HG03378 (cell line): ENCODE results near the gene AEBP1.

Experiments
- ATAC-seq: cut with Tn5 transposase; IDR thresholded peaks from one replicate; pipeline ENCODE4 v1.9.1; 2021; ENCODE audit warnings: mild to moderate bottlenecking, moderate library complexity; ENCODE audit not compliant: unreplicated experiment

AEBP1 gene

DNA sequence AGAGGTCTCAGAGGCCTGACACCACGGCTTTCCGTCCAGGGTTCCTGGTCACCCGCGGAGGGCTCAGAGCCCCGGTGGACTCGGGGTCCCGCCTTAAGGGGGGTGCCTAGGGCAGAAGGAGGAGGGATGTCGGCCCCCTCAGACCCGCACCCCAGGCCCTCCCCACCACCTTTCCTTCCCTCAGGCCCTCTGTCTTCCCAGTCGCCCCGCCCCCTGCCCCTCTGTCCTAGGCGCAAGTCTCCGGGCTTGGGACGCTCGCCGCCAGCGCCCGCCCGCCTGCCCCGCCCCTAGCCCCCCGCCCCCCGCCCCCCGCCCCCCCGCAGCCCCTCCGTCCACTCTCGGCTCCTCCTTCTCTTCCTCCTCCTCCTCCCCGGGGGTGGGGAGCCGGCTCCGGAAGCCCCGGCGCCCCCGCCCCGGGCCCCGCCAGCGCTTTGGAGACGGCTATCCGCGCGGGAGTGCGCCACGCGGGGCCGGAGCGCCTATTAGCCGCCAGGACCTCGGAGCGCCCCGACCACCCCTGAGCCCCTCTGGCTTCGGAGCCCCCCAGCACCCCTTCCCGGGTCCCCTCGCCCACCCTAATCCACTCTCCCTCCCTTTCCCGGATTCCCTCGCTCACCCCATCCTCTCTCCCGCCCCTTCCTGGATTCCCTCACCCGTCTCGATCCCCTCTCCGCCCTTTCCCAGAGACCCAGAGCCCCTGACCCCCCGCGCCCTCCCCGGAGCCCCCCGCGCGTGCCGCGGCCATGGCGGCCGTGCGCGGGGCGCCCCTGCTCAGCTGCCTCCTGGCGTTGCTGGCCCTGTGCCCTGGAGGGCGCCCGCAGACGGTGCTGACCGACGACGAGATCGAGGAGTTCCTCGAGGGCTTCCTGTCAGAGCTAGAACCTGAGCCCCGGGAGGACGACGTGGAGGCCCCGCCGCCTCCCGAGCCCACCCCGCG, at the start of gene AEBP1:
Gene AEBP1, plus strand, starts transcription at position 423 of the 937 bp plus-strand sequence. Its CDS starts 321 bp downstream, at position 744.
- no peak for ATAC-seq

DNA sequence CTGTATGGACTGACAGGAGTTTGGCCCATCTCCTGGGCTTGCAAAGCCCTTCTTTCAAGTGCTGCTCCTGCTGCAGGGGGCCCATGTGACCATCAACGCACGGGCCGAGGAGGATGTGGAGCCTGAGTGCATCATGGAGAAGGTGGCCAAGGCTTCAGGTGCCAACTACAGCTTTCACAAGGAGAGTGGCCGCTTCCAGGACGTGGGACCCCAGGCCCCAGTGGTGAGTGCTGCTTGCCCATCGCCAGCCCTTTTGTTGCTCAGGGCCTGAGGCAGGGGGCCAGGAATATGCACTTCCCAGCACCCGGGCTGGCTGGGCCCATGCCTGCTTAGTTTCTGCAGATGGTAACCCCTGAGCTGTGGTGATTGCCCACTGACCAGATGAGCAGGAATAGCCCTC, 47.5 kb upstream of the AEBP1 start:
- no peak for ATAC-seq

DNA sequence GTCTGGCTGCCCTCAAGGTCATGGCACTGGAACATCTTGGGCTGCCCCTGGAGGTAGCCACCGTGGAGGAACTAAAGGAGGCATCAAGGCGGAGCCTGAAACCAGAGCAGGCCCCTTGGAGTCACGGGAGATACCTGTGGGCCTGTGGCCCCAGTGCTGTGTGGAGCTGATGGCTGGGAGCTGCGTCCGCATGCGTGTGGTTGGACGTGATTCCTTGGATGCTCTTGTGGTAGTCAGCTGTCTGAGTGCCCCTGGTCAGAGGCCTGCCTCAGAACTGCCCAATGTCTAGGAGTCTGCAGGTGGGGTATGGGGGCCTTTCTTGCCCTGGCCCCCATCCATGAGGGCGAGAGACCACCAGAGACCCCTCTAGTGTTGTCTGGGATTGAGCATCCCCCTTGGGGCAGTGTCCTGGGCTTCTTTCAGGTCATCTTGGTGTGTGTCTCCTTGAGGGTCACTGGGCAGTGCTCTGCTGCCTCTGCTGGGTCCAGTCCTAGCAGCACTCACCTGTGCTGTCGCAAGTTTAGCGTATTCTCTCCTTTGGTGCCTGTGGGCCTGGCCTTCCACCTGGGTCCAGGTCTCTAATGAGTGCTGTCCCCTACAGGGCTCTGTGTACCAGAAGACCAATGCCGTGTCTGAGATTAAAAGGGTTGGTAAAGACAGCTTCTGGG, 46.8 kb upstream of the AEBP1 start:
- ATAC-seq = no peak

DNA sequence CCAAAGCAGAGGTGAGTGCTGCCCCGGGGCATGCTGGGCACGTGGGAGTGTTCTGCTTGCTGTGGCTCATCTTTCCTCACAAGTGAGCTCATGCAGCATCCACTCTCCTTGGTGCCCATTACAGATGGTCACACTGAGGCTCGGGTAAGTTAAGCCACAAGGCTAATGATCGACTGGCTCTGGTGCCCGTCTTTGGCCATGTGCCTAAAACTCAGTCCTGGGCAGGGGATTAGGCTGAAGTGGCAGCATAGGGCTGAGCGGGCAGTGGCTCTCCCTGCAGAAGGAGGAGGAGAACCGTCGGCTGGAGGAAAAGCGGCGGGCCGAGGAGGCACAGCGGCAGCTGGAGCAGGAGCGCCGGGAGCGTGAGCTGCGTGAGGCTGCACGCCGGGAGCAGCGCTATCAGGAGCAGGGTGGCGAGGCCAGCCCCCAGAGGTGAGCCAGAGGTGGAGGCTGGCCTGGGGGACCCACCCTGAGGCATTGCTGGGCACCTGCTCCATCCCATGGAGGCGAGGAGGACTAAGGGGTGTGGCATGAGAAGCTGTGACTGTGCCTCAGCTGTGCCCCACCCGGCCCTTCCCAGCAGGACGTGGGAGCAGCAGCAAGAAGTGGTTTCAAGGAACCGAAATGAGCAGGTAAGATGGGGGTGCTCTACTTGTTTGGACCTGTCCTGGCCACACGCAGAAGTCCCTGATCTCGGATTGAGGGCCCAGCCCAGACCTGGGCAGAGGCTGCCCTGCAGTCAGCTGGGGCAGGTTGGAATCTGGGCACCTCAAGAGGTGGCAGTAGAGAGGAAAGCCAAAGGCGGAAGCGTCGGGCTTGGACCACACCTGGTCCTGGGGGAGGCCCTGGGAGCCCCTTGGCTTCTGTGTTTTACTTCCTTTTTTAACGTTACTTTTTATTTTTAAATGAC, 46.0 kb upstream of the AEBP1 start:
- no peak for ATAC-seq

DNA sequence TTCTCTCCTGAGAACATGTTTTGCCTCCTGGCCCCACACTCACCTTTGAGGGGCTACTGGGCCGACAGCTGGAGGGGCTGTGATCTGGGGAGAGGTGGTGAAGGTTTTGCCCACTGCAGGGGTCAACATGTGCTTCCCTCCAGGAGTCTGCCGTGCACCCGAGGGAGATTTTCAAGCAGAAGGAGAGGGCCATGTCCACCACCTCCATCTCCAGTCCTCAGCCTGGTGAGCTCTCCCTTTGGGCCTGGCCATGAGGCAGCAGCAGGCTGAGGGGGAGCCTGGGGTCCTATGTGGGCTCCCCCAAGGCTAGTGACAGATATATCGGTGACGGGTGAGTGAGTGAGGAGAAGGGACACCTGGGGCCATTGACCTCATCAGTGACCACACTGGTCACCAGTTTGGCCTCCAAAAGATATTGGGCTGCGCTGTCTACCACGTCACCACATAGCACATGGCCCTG, 45.4 kb upstream of the AEBP1 start:
- ATAC-seq = no peak

DNA sequence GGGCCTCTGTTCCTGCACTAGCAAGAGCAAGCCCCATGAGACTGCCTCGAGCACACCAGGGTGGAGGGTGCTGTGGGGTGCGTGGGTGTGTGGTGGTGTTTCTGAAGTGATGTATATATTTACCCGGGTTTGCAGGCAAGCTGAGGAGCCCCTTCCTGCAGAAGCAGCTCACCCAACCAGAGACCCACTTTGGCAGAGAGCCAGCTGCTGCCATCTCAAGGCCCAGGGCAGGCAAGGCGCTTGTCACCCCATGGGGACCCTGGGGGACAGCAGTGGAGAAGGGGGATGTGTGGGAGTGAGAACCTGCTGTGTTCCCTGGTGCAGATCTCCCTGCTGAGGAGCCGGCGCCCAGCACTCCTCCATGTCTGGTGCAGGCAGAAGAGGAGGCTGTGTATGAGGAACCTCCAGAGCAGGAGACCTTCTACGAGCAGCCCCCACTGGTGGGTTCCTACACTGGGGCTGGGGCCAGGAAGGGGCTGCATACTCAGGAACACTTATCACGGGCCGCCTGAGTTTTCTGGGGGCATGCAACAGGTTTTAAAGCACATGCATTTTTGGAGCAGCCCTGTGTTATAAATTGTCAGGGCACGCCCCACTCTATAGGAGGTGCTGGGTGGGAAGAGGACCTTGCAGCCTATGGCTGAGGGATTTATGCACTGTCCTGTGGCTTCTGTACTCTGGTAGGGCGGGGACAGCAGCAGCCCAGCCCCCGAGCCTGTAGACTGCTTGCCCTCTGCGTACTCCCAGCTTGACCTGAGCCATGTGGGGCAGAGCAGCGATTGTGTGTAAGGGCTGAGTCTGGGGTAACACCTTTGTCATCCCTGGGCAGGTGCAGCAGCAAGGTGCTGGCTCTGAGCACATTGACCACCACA, 44.7 kb upstream of the AEBP1 start:
- ATAC-seq = peak; percentile 75

DNA sequence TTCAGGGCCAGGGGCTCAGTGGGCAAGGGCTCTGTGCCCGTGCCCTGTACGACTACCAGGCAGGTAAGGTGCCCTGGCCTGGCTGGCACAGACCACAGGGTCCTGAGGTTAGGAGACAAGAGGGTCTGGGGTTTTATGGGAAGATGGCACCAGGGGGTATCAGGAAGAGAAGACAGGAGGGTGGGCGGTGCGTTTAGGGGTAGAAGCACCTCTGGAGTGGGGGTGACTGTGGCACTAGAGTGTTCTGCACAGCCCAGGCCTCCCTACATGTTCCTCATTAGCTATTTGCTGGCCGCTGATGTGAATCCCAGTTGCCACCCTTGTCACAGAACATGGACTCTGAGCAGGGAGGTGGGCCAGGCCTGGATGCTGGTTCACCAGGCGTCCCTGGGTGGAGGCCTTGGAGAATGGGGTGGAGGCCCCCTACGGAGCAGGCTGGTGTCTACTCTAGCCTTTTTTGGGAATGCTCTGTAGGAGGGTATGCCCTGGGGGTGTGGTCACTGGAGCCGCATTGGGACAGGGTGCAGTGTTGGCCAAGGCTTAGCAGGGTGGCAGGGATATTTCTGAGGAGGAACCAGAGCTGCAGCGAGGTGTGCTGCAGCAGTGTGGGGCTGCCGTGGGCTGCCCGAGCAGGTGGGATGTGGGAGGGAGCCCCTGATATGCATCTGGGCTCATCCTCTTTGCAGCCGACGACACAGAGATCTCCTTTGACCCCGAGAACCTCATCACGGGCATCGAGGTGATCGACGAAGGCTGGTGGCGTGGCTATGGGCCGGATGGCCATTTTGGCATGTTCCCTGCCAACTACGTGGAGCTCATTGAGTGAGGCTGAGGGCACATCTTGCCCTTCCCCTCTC, 43.8 kb upstream of the AEBP1 start:
- no peak for ATAC-seq

DNA sequence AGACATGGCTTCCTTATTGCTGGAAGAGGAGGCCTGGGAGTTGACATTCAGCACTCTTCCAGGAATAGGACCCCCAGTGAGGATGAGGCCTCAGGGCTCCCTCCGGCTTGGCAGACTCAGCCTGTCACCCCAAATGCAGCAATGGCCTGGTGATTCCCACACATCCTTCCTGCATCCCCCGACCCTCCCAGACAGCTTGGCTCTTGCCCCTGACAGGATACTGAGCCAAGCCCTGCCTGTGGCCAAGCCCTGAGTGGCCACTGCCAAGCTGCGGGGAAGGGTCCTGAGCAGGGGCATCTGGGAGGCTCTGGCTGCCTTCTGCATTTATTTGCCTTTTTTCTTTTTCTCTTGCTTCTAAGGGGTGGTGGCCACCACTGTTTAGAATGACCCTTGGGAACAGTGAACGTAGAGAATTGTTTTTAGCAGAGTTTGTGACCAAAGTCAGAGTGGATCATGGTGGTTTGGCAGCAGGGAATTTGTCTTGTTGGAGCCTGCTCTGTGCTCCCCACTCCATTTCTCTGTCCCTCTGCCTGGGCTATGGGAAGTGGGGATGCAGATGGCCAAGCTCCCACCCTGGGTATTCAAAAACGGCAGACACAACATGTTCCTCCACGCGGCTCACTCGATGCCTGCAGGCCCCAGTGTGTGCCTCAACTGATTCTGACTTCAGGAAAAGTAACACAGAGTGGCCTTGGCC, 43.0 kb upstream of the AEBP1 start:
- ATAC-seq = no peak

DNA sequence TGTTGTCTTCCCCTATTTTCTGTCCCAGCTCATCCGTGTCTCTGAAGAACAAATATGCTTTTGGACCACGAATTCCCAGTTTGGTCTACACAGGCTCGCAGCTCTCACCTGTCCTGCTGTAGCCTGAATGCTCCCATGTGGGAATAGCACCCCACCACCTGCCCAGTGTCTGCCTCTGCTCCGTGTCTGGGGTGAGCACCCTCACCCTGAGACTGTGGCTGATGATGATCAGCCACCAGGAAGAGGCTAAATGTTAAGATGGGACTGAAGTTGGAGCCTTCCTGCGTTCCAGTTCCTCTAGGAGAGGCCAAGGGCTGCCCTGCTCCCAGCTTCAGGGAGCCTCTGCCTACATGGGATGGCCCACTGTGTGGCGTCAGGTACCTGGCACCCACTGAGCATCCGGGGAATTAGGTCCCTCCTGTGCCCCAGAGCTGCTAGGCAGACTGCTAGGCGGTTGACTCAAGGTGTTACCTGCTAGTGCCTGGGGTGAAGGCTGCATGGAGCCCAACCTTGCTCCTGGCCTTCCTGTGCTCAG, 42.4 kb upstream of the AEBP1 start:
- no peak for ATAC-seq

DNA sequence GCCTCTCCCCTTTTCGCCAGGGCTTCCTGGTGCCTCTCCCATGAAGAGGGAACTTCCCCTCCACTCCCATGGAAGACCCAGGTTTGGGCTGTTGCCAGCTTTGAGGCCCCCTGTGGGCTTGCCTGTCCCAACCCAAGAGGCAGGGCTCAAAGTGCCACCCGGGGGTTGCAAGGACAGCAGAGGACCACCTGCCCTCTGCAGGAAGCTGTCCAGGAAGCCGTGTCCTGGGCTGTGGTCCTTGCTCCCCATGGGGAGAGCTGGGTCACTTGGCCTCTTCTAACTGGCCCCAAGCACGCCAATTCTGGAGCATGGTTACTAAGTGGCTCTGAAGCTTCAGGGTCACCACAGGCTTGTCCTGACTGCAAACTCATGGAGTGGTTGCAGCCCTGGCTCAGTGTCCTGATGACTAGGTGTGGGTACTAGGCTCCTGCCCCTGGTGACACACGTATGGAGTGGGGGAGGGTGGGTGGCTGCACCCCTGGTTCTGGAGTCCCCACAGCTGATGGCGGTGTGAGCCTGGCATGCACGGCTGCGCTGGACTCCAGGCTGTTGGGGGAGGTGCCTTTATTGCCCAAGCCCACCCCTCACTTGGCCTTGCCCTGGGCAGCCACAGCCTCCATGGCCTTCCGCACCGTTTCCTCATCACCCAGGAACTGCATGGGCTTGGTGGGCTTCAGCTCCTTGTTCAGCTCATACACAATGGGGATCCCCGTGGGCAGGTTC, 41.8 kb upstream of the AEBP1 start:
- no peak for ATAC-seq

DNA sequence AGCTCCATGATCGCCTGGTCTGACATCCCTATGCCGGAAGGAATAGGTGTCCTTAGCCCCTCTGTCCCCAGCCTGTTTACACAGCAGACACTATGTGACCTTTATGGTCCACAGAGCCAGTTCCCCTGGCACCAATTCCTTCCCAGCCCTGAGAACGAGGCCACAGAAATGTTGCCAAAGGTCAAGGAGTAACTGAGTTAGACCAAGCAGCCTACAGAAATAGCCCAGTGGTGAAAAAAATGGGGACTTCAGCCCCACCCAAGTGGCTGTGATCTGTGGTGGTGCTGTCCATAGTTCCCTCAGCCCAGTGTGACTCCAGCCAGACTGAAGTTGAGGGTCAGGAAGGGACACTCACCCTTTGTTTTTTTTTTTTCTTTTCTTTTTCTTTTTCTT, 41.2 kb upstream of the AEBP1 start:
- no peak for ATAC-seq

DNA sequence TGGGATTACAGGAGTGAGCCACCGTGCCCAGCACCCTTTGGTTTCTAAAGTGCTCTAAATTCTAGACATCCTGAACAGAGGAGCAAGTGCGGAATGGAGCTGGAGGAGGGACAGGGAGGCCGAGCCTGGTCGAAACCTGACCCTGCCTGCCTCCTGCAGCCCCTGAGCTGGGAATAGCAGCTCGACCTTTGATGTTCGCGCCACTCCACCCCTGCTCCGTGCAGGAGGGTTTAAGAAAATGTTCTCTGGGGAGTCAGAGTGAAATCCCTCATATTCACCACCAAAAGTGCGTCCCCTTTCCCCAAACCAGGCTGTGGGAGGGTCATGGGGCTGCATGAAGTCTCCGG, 40.6 kb upstream of the AEBP1 start:
- no peak for ATAC-seq

DNA sequence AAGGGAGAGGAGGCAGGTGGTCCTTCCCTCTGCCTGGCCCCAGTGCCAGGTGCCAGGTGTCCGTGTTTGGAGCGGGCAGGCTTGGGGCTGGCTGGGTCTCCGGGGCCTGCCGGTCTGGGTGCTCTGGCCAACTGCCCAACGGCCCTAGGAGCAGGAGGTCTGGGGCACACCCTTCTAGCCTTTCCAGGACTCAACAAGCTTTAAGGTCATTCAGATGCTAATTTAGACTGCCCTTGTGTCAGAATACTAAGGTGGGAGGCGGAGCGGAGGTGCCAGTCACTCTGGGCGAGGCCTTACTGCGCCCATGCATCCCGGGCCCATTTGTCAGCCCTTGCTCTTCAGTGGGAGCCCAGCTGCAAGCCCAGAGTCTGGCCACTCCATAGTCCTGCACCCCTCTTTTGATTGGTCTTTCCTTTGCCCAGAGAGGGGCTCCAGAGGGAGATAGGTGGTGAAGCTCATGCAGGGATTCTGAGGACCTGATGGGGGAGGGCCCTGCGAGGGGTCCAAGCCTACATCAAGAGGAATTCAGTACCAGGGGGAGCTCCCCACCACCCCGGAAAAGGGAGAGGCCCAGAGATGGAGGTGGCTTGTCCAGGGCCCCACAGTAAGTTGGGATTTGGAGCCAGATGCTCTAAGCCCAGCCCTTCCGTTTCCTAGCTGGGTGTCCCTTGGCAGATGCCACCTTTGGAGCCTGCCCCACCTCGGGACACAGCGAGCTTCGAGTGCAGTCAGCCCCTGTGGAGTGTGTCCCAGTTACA, 40.1 kb upstream of the AEBP1 start:
- no peak for ATAC-seq

DNA sequence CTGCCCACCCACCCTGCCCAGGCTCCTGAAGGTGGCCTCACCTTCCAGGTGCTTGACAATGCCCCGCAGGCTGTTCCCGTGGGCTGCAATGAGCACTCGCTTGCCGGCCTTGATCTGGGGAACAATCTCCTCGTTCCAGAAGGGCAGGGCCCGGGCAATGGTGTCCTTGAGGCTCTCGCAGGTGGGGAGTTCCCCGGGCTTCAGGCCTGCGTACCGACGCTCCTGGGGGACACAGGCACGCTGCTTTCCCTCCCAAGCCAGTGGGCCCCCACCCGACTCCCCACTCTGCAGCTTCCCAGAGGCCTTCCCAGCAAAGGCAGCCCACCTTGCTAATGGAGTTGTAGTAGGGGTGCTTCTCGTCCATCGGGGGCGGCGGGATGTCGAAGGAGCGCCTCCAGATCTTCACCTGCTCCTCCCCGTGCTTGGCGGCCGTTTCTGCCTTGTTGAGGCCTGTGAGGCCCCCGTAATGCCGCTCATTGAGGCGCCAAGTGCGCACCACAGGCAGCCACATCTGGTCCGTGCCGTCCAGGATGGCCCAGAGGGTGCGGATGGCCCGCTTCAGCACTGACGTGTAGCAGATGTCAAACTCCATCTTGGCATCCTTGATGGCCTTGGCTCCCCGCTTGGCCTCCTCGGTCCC, 39.2 kb upstream of the AEBP1 start:
- ATAC-seq = no peak

DNA sequence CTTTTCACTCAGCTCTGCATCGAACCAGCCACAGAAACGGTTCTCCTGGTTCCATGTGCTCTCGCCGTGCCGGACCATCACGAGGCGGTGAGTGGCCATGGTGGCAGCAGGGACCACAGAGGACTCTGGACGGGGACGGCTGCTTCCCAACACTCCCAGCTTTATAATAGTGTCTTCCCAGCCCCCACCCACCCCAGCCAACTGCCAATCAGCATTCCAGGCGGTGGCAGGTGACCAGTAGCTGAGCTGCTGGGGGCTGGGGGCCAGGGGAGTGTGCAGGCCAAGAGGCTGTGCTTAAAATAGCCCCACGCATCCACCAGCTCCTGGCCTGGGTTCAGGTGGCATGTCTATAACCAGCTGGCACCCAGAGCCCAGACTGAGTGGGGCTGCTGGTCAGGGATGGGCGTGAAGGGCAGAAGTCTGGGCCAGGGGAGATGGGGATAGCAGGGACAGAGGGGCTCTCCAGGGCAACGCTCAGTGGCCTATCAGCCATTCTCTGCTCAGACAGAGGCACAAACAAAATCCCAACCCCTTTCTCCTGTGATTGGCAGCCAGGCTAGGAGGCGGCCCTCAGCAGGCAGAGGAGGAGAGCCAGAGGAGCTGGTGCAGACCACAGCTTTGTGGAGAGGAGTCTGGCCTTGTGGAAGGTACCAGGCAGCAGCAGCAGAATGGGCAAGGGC, 38.6 kb upstream of the AEBP1 start, which contains the start of gene PGAM2:
Gene PGAM2, minus strand, starts transcription at position 137 of the 680 bp plus-strand sequence. Its CDS starts 38 bp downstream, at position 99.
- no peak for ATAC-seq

DNA sequence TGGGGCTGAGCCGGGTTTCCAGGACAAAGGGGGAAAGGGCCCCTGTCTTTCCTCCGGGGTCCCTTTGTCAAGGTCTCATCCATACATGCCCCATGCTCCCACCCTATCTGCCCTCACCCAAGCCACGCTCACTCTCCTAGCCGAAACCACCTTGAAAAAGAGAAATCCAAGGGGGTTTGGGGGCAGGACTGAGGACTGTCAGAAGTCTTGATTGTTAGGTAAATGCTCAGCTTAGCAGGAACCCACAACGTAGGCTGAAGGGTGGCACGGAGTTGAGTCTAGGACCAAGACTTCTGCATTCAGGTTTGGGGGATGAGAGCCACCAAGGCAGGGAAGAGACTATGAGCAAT, 38.1 kb upstream of the AEBP1 start:
- no peak for ATAC-seq
